Endothelial cell of umbilical vein (primary cell): Measurements from ENCODE around the gene SUSD6. TPM values are rescaled to one million over a fixed set of nuclear protein-coding genes. Genes with fewer than 3 reads are reported as not detected.

Source experiments
- BruUV-seq: library from RNA; stranded (reverse); fragments of 400-500 nt; replicated peaks from 2 replicates; lab custom pipeline; 2021; lab: Mats Ljungman, UMichigan
- CTCF ChIA-PET: fragments of 300-600, 350-600 bp; sonication (Branson Sonifier 250); formaldehyde crosslinking; loops from one replicate; lab custom pipeline; 2021; ENCODE audit warnings: antibody characterized with exemption, inconsistent platforms; lab: Charles Lee
- POLR2A ChIA-PET: fragments of 300-600, 350-600 bp; sonication (Branson Sonifier 250); formaldehyde crosslinking; loops from one replicate; lab custom pipeline; 2021; ENCODE audit warnings: antibody characterized with exemption, inconsistent platforms; lab: Charles Lee
- DNase-seq: peaks from one replicate; pipeline ENCODE4 v3.0.0-alpha.2; 2011; ENCODE audit warnings: low read depth, low spot score
- FAIRE-seq: peaks from 2 replicates; lab custom pipeline; 2011; peaks lifted over from hg19 to GRCh38; lab: Jason Lieb, UNC
- H2AFZ ChIP-seq: 2 replicates; pipeline ENCODE4 v1.6.0; 2012; ENCODE audit warnings: low read depth, low read length, control low read depth, inconsistent platforms
- H3K27ac ChIP-seq: 2 replicates; pipeline ENCODE4 v1.5.1; 2011; ENCODE audit warnings: low read depth, mild to moderate bottlenecking, control low read depth, low read length, moderate library complexity; ENCODE audit not compliant: insufficient read depth
- H3K27me3 ChIP-seq, 2 experiments: 2 replicates each; pipeline versions ENCODE4 v1.6.0 to v1.6.1; 2011; ENCODE audit warnings: low read length in 2 of 2, mixed read lengths in 1 of 2; ENCODE audit not compliant: control insufficient read depth in 2 of 2, insufficient read depth in 2 of 2
- H3K36me3 ChIP-seq, 2 experiments: 2 replicates in 1 of 2; 3 replicates in 1 of 2; pipeline ENCODE4 v1.5.1; 2011; ENCODE audit warnings: low read length in 2 of 2, mild to moderate bottlenecking in 1 of 2, moderate library complexity in 1 of 2; ENCODE audit not compliant: control insufficient read depth in 2 of 2, insufficient read depth in 2 of 2; ENCODE audit errors: extremely low read depth in 1 of 2
- H3K4me1 ChIP-seq: 3 replicates; pipeline ENCODE4 v1.5.1; 2011; ENCODE audit warnings: mild to moderate bottlenecking, low read length; ENCODE audit not compliant: control insufficient read depth, insufficient read depth; ENCODE audit errors: extremely low read depth
- H3K4me2 ChIP-seq: 2 replicates; pipeline ENCODE4 v1.6.1; 2011; ENCODE audit warnings: low read length, control low read depth, mixed read lengths; ENCODE audit not compliant: insufficient read depth
- H3K4me3 ChIP-seq, 3 experiments: fragments of 200-600 bp in 1 of 3; sonication (generic), shearing (Covaris generic) in 1 of 3; replicated peaks in 1 of 3; 2 replicates each; pipeline ENCODE4 v1.5.1; 2011 to 2016; ENCODE audit warnings: control low read depth in 3 of 3, low read length in 3 of 3, mild to moderate bottlenecking in 2 of 3, inconsistent platforms in 1 of 3, low read depth in 1 of 3, moderate library complexity in 1 of 3; ENCODE audit not compliant: insufficient read depth in 1 of 3
- H3K79me2 ChIP-seq: 2 replicates; pipeline ENCODE4 v1.6.0; 2012; ENCODE audit warnings: low read length, inconsistent platforms; ENCODE audit not compliant: control insufficient read depth, insufficient read depth
- H3K9ac ChIP-seq: replicated peaks from 2 replicates; pipeline ENCODE3; 2011; ENCODE audit warnings: low read length, control low read depth; ENCODE audit not compliant: insufficient read depth; ENCODE audit errors: extremely low read depth
- H3K9me1 ChIP-seq: replicated peaks from 3 replicates; pipeline ENCODE4 v1.6.0; 2011; ENCODE audit warnings: mild to moderate bottlenecking, low read length; ENCODE audit not compliant: control insufficient read depth, insufficient read depth; ENCODE audit errors: extremely low read depth
- H3K9me3 ChIP-seq: replicated peaks from 2 replicates; pipeline ENCODE4 v1.5.1; 2012; ENCODE audit warnings: low read length, inconsistent platforms; ENCODE audit not compliant: control insufficient read depth, insufficient read depth
- H4K20me1 ChIP-seq: replicated peaks from 2 replicates; pipeline ENCODE3; 2011; ENCODE audit warnings: mild to moderate bottlenecking, low read length; ENCODE audit not compliant: control insufficient read depth, insufficient read depth; ENCODE audit errors: extremely low read depth
- EZH2 ChIP-seq: IDR thresholded peaks from 2 replicates; pipeline ENCODE4 v1.6.1; 2012; ENCODE audit warnings: borderline replicate concordance, low read depth, mild to moderate bottlenecking, moderate library complexity, low read length, inconsistent platforms; ENCODE audit not compliant: severe bottlenecking
- FOS ChIP-seq: IDR thresholded peaks from 2 replicates; pipeline ENCODE4 v1.6.1; 2011; ENCODE audit warnings: mild to moderate bottlenecking, low read length, moderate library complexity, borderline replicate concordance; ENCODE audit not compliant: insufficient read depth
- GATA2 ChIP-seq: IDR thresholded peaks from 2 replicates; pipeline ENCODE4 v1.7.0; 2011; ENCODE audit warnings: low read depth, mild to moderate bottlenecking, moderate library complexity, mixed read lengths, low read length; ENCODE audit not compliant: insufficient read length, insufficient read depth
- JUN ChIP-seq: IDR thresholded peaks from 2 replicates; pipeline ENCODE4 v1.6.1; 2011; ENCODE audit warnings: borderline replicate concordance, low read depth; ENCODE audit not compliant: insufficient read length, insufficient read depth
- MYC ChIP-seq: IDR thresholded peaks from one replicate; pipeline ENCODE4 v1.6.1; 2011; ENCODE audit warnings: mild to moderate bottlenecking, low read depth, low read length
- POLR2A ChIP-seq: IDR thresholded peaks from 2 replicates; pipeline ENCODE4 v1.6.1; 2012; ENCODE audit warnings: low read depth, mild to moderate bottlenecking, control low read depth, low read length
- dilution Hi-C: fragments of 300-500 bp; cut with MboI; formaldehyde crosslinking; loops from one replicate; pipeline ENCODE4 v1.15.0; 2019; ENCODE audit warnings: low sequenced_read_pairs; ENCODE audit not compliant: extremely low pct_ligation_motif_present
- intact Hi-C: fragments of 100-400 bp; cut with micrococcal nuclease; formaldehyde crosslinking; loops from one replicate; pipeline ENCODE4 v1.10.0; 2022
- polyA plus RNA-seq, 4 experiments: library from polyadenylated mRNA; depleted of rRNA in 3 of 4; stranded (reverse) in 3 of 4; unstranded in 1 of 4; fragments of >200 nt; gene quantifications; 2 replicates each; pipeline versions ENCODE4 v1.2.1 to v1.2.3, GENCODE V29; 2011 to 2012; ENCODE audit warnings: missing spikeins in 1 of 4
- total RNA-seq: library from RNA; stranded (reverse); gene quantifications from 2 replicates; pipeline ENCODE4 v1.2.3, GENCODE V29; 2021
- TF ChIP-seq, protein P1 (sequence below): IDR thresholded peaks from 2 replicates; pipeline ENCODE4 v1.6.1; 2011; ENCODE audit not compliant: insufficient read depth, insufficient read length

The SUSD6 gene
- total and polyA plus RNA-seq, 2 donors (not counting 3 experiments of a cell fraction or from before 2014, with no cell fraction given) = 13.4 to 19.5 TPM

DNA sequence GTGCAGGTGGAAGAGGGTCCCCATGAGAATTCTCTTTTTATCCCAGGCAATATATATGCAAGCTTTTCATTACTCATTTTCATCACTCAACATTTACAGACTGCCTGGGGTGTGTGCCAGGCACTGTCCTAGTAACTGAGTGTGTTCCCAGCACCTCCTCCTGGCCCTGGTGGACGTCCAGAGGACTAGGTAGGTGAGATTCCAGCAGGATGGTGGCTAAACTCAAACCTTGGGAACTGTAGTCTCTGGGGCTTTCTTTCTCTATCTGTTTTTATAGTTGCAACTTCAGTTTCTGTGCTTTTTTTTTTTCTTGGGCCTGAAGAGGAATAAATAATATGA, 63.8 kb downstream of the SUSD6 start:
- H4K20me1 ChIP-seq = peaks cover 8% of the 10 kb centered on the region
- no peak for TF ChIP-seq MYC
- CTCF ChIA-PET = interaction anchor here (1.3 kb wide), 1 partner anchor 41 kb away, joined by 3 read pairs; no protein-coding TSS in a partner anchor
- H3K9me1 ChIP-seq = no peaks in the 10 kb centered on the region
- DNase-seq = no peak
- no peaks in the 10 kb centered on the region for H3K4me1 ChIP-seq
- intact Hi-C loops (no loop called here), dilution Hi-C loops (no loop called here)
- H3K27me3 ChIP-seq = no peaks in the 10 kb centered on the region
- H3K79me2 ChIP-seq = peaks cover 8% of the 10 kb centered on the region
- H2AFZ ChIP-seq = no peak overlapping the region
- H3K4me2 ChIP-seq = no peak overlapping the region
- no peak overlapping the region for H3K4me3 ChIP-seq
- POLR2A ChIA-PET = no interaction called here
- H3K36me3 ChIP-seq = no peaks in the 10 kb centered on the region
- no peak overlapping the region for H3K9ac ChIP-seq
- no TSS peak for BruUV-seq
- no peak for FAIRE-seq
- H3K27ac ChIP-seq = no peak overlapping the region
- no peaks in the 10 kb centered on the region for H3K9me3 ChIP-seq

DNA sequence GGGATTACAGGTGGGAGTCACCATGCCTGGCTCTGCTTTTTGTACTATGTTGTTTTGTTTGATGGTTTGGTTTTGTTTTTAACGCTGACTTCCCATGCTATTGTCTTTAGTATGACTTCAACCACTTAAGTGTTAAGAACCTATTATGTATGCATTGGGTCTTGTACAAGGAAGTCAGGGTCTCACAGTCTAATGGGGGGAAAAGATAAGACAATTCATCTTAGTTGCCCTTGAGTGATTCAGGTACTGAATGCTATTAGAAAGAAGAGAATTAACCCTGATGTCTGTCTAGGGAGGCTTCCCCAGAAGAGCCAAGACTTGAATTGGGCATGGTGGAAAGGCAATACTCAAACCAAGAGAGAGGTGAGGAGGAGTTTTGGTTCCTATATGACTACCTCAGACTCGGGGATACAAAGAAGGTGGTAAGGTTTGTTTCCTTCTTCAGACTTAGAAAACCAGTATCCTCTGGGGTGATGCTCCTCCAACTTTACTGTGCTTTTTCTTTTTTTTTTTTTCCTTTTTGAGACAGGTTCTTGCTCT, 64.6 kb downstream of the SUSD6 start:
- BruUV-seq = no TSS peak
- Histone ChIP-seq H3K9me1 (no peaks in the 10 kb centered on the region), H4K20me1 (peaks cover 8% of the 10 kb centered on the region), H3K27ac (no peak overlapping the region), H2AFZ (no peak overlapping the region), H3K9ac (no peak overlapping the region), H3K4me2 (no peak overlapping the region), H3K79me2 (peaks cover 6% of the 10 kb centered on the region), H3K36me3 (no peaks in the 10 kb centered on the region), H3K4me3 (no peak overlapping the region), H3K9me3 (no peaks in the 10 kb centered on the region), H3K4me1 (no peaks in the 10 kb centered on the region), H3K27me3 (no peaks in the 10 kb centered on the region)
- no peak for FAIRE-seq
- ChIA-PET CTCF (interaction anchor here (1.3 kb wide), 1 partner anchor 41 kb away, joined by 3 read pairs; no protein-coding TSS in a partner anchor), POLR2A (no interaction called here)
- TF ChIP-seq JUN (no peak), FOS (no peak), EZH2 (no peak), GATA2 (no peak), POLR2A (no peak)
- TF ChIP-seq, protein P1, sequence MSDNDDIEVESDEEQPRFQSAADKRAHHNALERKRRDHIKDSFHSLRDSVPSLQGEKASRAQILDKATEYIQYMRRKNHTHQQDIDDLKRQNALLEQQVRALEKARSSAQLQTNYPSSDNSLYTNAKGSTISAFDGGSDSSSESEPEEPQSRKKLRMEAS = no peak
- intact Hi-C loops (no loop called here), dilution Hi-C loops (no loop called here)
- no peak for DNase-seq
